ENCODE results near the gene ZSCAN5B. TPM values are rescaled to one million over a fixed set of nuclear protein-coding genes. Genes with fewer than 3 reads are reported as not detected.

Gene ZSCAN5B
- total and polyA plus RNA-seq, 2 of the 13 experiments (the other 11 are each of a cell fraction or from before 2014, with no cell fraction given): not detected

- no peak for DNase-seq (ENCODE audit: low spot score)
- no peak overlapping the region for H3K9ac ChIP-seq (ENCODE audit: insufficient read depth, low read depth, low read length)
- TF ChIP-seq ZNF432 (CRISPR knock-in tag; IDR thresholded peaks at IDR 0.05; ENCODE audit: borderline replicate concordance): no peak
- no peak for TF ChIP-seq ZNF660 (CRISPR knock-in tag; IDR thresholded peaks at IDR 0.05; ENCODE audit: borderline replicate concordance, low read depth)
- TF ChIP-seq ATF7 (IDR thresholded peaks at IDR 0.05): peak; percentile 82
- TF ChIP-seq ATF7 (CRISPR knock-in tag; IDR thresholded peaks at IDR 0.05): no peak
- no peak for TF ChIP-seq ZNF414 (CRISPR knock-in tag; IDR thresholded peaks at IDR 0.05)
- TF ChIP-seq YY1 (IDR thresholded peaks at IDR 0.05; ENCODE audit: insufficient read depth, insufficient replicate concordance, low read depth, low read length): no peak
- TF ChIP-seq ZNF256 (CRISPR knock-in tag; conservative IDR thresholded peaks at IDR 0.05): no peak
- no peak for TF ChIP-seq ZNF510 (CRISPR knock-in tag; IDR thresholded peaks at IDR 0.05; ENCODE audit: low read depth)
- TF ChIP-seq ZNF674 (CRISPR knock-in tag; IDR thresholded peaks at IDR 0.05; ENCODE audit: low read depth): no peak
- TF ChIP-seq DPF2 (CRISPR knock-in tag; IDR thresholded peaks at IDR 0.05; ENCODE audit: borderline replicate concordance, low read depth): no peak
- peak; percentile 14; the same call in 1 of the 2 replicates for TF ChIP-seq CREM (IDR thresholded peaks at IDR 0.05)
- no peak for TF ChIP-seq CREM (CRISPR knock-in tag; IDR thresholded peaks at IDR 0.05)
- peak; percentile 85 for TF ChIP-seq CREB1 (IDR thresholded peaks at IDR 0.05)
- no peak for TF ChIP-seq CREB1 (CRISPR knock-in tag; IDR thresholded peaks at IDR 0.05)
- TF ChIP-seq SOX13 (IDR thresholded peaks at IDR 0.05): no peak
- no peak for TF ChIP-seq SOX13 (CRISPR knock-in tag; conservative IDR thresholded peaks at IDR 0.05 in 1 of 2, IDR thresholded peaks at IDR 0.05 in 1 of 2)
- TF ChIP-seq CHD2 (IDR thresholded peaks at IDR 0.05; ENCODE audit: low read depth, low read length): no peak
- no peak for TF ChIP-seq NKX3-1 (CRISPR knock-in tag; IDR thresholded peaks at IDR 0.05)
- no peak for TF ChIP-seq FUBP1 (CRISPR knock-in tag; IDR thresholded peaks at IDR 0.05; ENCODE audit: borderline replicate concordance)
- POLR2A ChIA-PET: interaction anchor here (1.2 to 5.0 kb wide), 2 partner anchors 32 to 64 kb away, joined by 5 to 26 read pairs; no protein-coding TSS in a partner anchor
- no peaks in the 10 kb centered on the region for H4K20me1 ChIP-seq (ENCODE audit: insufficient read depth, low read length)
- H3K36me3 ChIP-seq (replicated peaks in 1 of 2; ENCODE audit: control insufficient read depth in 1 of 2, insufficient read depth in 2 of 2, low read length in 2 of 2): no peaks in the 10 kb centered on the region
- WGBS (ENCODE audit: low lambda C conversion rate): 5% methylated on average over 5 of the region's 11 CpGs
- H3K79me2 ChIP-seq (ENCODE audit: insufficient read depth, low read length): no peaks in the 10 kb centered on the region
- ATAC-seq: peak; percentile 26
- peaks cover 47% of the 10 kb centered on the region for H3K4me1 ChIP-seq (ENCODE audit: insufficient read depth, low read length)
- H3K9me3 ChIP-seq (ENCODE audit: low read length): no peaks in the 10 kb centered on the region
- H3K4me3 ChIP-seq (replicated peaks in 1 of 3; ENCODE audit: insufficient read depth in 1 of 3, low read depth in 2 of 3, low read length in 3 of 3): peak overlapping the region in 1 of 3 experiments; percentile 37; a peak in 1 of 6 replicates
- CTCF ChIA-PET (ENCODE audit: low intra/inter-chr PET ratio, low total read pairs): no interaction called here
- no TSS peak for BruUV-seq (replicated peaks)
- in situ Hi-C loops (cut with HindIII; ENCODE audit: extremely low pct_ligation_motif_present, low pct_unique_long_range_greater_than_20kb): no loop called here
- H3K4me2 ChIP-seq (ENCODE audit: low read depth, low read length): peak overlapping the region; percentile 60
- H3K27me3 ChIP-seq (ENCODE audit: control insufficient read depth in 1 of 2, insufficient read depth in 2 of 2, low read length in 2 of 2): peaks cover 0 to 16% of the 10 kb centered on the region in 2 experiments; a peak in 3 of 5 replicates
- H2AFZ ChIP-seq (ENCODE audit: low read length): peak overlapping the region; percentile 42
- FAIRE-seq: no peak
- H3K27ac ChIP-seq (ENCODE audit: extremely low read length, insufficient read depth, low read length): no peak overlapping the region
- intact Hi-C loops (cut with micrococcal nuclease; ENCODE audit: unreplicated experiment): no loop called here
Measured at GRCh38 chr19:56174550-56174949, 23.0 kb downstream of the ZSCAN5B start.
